MCF 10A (cell line): ENCODE measurements around the gene HTT. TPM values are rescaled to one million over a fixed set of nuclear protein-coding genes. Genes with fewer than 3 reads are reported as not detected.

Source experiments
- BruUV-seq: library from RNA; stranded (reverse); fragments of 400-500 nt; replicated peaks from 2 replicates; lab custom pipeline; 2021; lab: Mats Ljungman, UMichigan
- CTCF ChIA-PET: fragments of 300-600 bp; sonication (Branson Sonifier 250); formaldehyde crosslinking; extraction: SDS; loops from one replicate; lab custom pipeline; 2021; ENCODE audit warnings: antibody characterized with exemption, inconsistent platforms; lab: Yijun Ruan, JAX
- POLR2A ChIA-PET: fragments of 300-600, 350-650 bp; sonication (Branson Sonifier 250); formaldehyde crosslinking; extraction: SDS; loops from one replicate; lab custom pipeline; 2020; ENCODE audit warnings: antibody characterized with exemption, inconsistent platforms; lab: Yijun Ruan, JAX
- DNase-seq: peaks from one replicate; pipeline ENCODE4 v3.0.0-alpha.2; 2018; ENCODE audit not compliant: unreplicated experiment
- H3K27ac Mint-ChIP-seq: one replicate; pipeline ENCODE4 v1.8.0; 2022; ENCODE audit warnings: mild to moderate bottlenecking, low read depth, mixed read lengths; ENCODE audit not compliant: unreplicated experiment
- H3K27me3 Mint-ChIP-seq: one replicate; pipeline ENCODE4 v1.8.0; 2022; ENCODE audit warnings: mixed read lengths; ENCODE audit not compliant: insufficient read depth, unreplicated experiment
- H3K36me3 Mint-ChIP-seq: one replicate; pipeline ENCODE4 v1.8.0; 2022; ENCODE audit warnings: mild to moderate bottlenecking, moderate library complexity, mixed read lengths; ENCODE audit not compliant: insufficient read depth, unreplicated experiment
- H3K4me1 Mint-ChIP-seq: one replicate; pipeline ENCODE4 v1.8.0; 2022; ENCODE audit warnings: mixed read lengths; ENCODE audit not compliant: insufficient read depth, unreplicated experiment
- H3K4me3 Mint-ChIP-seq: one replicate; pipeline ENCODE4 v1.8.0; 2022; ENCODE audit warnings: mild to moderate bottlenecking, moderate library complexity, mixed read lengths; ENCODE audit not compliant: unreplicated experiment
- H3K9me3 Mint-ChIP-seq: one replicate; pipeline ENCODE4 v1.8.0; 2022; ENCODE audit warnings: mixed read lengths; ENCODE audit not compliant: unreplicated experiment
- intact Hi-C: fragments of 100-400 bp; cut with micrococcal nuclease; formaldehyde crosslinking; loops from 2 replicates; pipeline ENCODE4 v1.14.1; 2022
- total RNA-seq: library from RNA; stranded (reverse); gene quantifications from 2 replicates; pipeline ENCODE4 v1.2.3, GENCODE V29; 2022
- TF ChIP-seq, protein P1 (sequence below): fragments of 200-600 bp; IDR thresholded peaks from one replicate; pipeline ENCODE4 v1.8.0; 2022; ENCODE audit warnings: antibody characterized with exemption, mild to moderate bottlenecking; ENCODE audit not compliant: unreplicated experiment

Gene HTT
- total RNA-seq, 1 experiment from 2014 or later, result 47.4 TPM

DNA sequence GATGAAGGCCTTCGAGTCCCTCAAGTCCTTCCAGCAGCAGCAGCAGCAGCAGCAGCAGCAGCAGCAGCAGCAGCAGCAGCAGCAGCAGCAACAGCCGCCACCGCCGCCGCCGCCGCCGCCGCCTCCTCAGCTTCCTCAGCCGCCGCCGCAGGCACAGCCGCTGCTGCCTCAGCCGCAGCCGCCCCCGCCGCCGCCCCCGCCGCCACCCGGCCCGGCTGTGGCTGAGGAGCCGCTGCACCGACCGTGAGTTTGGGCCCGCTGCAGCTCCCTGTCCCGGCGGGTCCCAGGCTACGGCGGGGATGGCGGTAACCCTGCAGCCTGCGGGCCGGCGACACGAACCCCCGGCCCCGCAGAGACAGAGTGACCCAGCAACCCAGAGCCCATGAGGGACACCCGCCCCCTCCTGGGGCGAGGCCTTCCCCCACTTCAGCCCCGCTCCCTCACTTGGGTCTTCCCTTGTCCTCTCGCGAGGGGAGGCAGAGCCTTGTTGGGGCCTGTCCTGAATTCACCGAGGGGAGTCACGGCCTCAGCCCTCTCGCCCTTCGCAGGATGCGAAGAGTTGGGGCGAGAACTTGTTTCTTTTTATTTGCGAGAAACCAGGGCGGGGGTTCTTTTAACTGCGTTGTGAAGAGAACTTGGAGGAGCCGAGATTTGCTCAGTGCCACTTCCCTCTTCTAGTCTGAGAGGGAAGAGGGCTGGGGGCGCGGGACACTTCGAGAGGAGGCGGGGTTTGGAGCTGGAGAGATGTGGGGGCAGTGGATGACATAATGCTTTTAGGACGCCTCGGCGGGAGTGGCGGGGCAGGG lies 568 bp downstream of the HTT start:
- ChIA-PET POLR2A (interaction anchor here (0.6 to 2.9 kb wide), 13 partner anchors 12 to 1745 kb away, joined by 3 to 14 read pairs (median 4); partner anchors contain the start of genes FAM193A, GRK4 and NOP14), CTCF (interaction anchor here (0.6 to 1.8 kb wide), 2 partner anchors 47 to 350 kb away, joined by 4 to 5 read pairs; no protein-coding TSS in a partner anchor)
- peak; percentile 54 for DNase-seq
- Mint-ChIP-seq H3K27ac (peak overlapping the region; percentile 87), H3K9me3 (no peaks in the 10 kb centered on the region), H3K4me3 (peak overlapping the region; percentile 86), H3K36me3 (no peaks in the 10 kb centered on the region), H3K4me1 (peaks cover 16% of the 10 kb centered on the region), H3K27me3 (no peaks in the 10 kb centered on the region)
- intact Hi-C loops, result no loop called here
- TSS peak; percentile 48 for BruUV-seq
- TF ChIP-seq, protein P1, sequence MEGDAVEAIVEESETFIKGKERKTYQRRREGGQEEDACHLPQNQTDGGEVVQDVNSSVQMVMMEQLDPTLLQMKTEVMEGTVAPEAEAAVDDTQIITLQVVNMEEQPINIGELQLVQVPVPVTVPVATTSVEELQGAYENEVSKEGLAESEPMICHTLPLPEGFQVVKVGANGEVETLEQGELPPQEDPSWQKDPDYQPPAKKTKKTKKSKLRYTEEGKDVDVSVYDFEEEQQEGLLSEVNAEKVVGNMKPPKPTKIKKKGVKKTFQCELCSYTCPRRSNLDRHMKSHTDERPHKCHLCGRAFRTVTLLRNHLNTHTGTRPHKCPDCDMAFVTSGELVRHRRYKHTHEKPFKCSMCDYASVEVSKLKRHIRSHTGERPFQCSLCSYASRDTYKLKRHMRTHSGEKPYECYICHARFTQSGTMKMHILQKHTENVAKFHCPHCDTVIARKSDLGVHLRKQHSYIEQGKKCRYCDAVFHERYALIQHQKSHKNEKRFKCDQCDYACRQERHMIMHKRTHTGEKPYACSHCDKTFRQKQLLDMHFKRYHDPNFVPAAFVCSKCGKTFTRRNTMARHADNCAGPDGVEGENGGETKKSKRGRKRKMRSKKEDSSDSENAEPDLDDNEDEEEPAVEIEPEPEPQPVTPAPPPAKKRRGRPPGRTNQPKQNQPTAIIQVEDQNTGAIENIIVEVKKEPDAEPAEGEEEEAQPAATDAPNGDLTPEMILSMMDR, result no peak

DNA sequence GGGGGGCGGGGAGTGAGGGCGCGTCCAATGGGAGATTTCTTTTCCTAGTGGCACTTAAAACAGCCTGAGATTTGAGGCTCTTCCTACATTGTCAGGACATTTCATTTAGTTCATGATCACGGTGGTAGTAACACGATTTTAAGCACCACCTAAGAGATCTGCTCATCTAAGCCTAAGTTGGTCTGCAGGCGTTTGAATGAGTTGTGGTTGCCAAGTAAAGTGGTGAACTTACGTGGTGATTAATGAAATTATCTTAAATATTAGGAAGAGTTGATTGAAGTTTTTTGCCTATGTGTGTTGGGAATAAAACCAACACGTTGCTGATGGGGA lies 1.1 kb downstream of the HTT start:
- no peaks in the 10 kb centered on the region for H3K27me3 Mint-ChIP-seq
- DNase-seq, result no peak
- POLR2A ChIA-PET, result interaction anchor here (0.6 to 2.9 kb wide), 10 partner anchors 12 to 1746 kb away, joined by 3 to 14 read pairs (median 4); partner anchors contain the start of genes FAM193A, GRK4 and NOP14
- TF ChIP-seq, protein P1, result no peak
- no TSS peak for BruUV-seq
- CTCF ChIA-PET, result interaction anchor here (1.8 kb wide), 1 partner anchor 47 kb away, joined by 4 read pairs; no protein-coding TSS in a partner anchor
- peaks cover 16% of the 10 kb centered on the region for H3K4me1 Mint-ChIP-seq
- H3K9me3 Mint-ChIP-seq, result no peaks in the 10 kb centered on the region
- peak overlapping the region; percentile 87 for H3K27ac Mint-ChIP-seq
- H3K4me3 Mint-ChIP-seq, result peak overlapping the region; percentile 86
- intact Hi-C loops, result no loop called here
- H3K36me3 Mint-ChIP-seq, result no peaks in the 10 kb centered on the region

DNA sequence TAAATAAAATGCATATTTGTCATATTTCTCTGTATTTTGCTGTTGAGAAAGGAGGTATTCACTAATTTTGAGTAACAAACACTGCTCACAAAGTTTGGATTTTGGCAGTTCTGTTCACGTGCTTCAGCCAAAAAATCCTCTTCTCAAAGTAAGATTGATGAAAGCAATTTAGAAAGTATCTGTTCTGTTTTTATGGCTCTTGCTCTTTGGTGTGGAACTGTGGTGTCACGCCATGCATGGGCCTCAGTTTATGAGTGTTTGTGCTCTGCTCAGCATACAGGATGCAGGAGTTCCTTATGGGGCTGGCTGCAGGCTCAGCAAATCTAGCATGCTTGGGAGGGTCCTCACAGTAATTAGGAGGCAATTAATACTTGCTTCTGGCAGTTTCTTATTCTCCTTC lies 3.3 kb downstream of the HTT start:
- Mint-ChIP-seq H3K4me1 (peaks cover 16% of the 10 kb centered on the region), H3K4me3 (no peak overlapping the region), H3K27ac (no peak overlapping the region), H3K27me3 (no peaks in the 10 kb centered on the region), H3K9me3 (no peaks in the 10 kb centered on the region), H3K36me3 (no peaks in the 10 kb centered on the region)
- TF ChIP-seq, protein P1, result no peak
- POLR2A ChIA-PET, result no interaction called here
- BruUV-seq, result no TSS peak
- intact Hi-C loops, result no loop called here
- CTCF ChIA-PET, result interaction anchor here (0.5 kb wide), 1 partner anchor 58 kb away, joined by 3 read pairs; no protein-coding TSS in a partner anchor
- DNase-seq, result no peak

DNA sequence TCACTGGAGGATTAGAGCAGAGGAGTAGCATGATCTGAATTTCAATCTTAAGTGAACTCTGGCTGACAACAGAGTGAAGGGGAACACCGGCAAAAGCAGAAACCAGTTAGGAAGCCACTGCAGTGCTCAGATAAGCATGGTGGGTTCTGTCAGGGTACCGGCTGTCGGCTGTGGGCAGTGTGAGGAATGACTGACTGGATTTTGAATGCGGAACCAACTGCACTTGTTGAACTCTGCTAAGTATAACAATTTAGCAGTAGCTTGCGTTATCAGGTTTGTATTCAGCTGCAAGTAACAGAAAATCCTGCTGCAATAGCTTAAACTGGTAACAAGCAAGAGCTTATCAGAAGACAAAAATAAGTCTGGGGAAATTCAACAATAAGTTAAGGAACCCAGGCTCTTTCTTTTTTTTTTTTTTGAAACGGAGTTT lies 5.2 kb downstream of the HTT start:
- CTCF ChIA-PET, result interaction anchor here (0.6 kb wide), 2 partner anchors 13 to 24 kb away, joined by 3 to 4 read pairs; no protein-coding TSS in a partner anchor
- intact Hi-C loops, result no loop called here
- Mint-ChIP-seq H3K4me1 (peaks cover 16% of the 10 kb centered on the region), H3K36me3 (no peaks in the 10 kb centered on the region), H3K4me3 (no peak overlapping the region), H3K27me3 (no peaks in the 10 kb centered on the region), H3K9me3 (no peaks in the 10 kb centered on the region), H3K27ac (no peak overlapping the region)
- TF ChIP-seq, protein P1, result no peak
- no peak for DNase-seq
- BruUV-seq, result no TSS peak
- POLR2A ChIA-PET, result no interaction called here
